K562 (cell line): ENCODE data around the gene STK24. TPM values are rescaled to one million over a fixed set of nuclear protein-coding genes. Genes with fewer than 3 reads are reported as not detected.
A peak's percentile ranks its signal among the peaks of the same experiment; 100 is the strongest.

Experiments used
- ATAC-seq: fragments of 200-7000 bp; cut with Tn5 transposase; 3 replicates; pipeline ENCODE4 v1.9.1; 2020; ENCODE audit warnings: moderate library complexity
- BruUV-seq: library from RNA; stranded (reverse); fragments of 400-500 nt; replicated peaks from 2 replicates; lab custom pipeline; 2021; lab: Mats Ljungman, UMichigan
- CTCF ChIA-PET: fragments of 300-600 bp; formaldehyde crosslinking; extraction: SDS; loops from one replicate; lab custom pipeline; 2021; ENCODE audit warnings: low intra/inter-chr PET ratio; lab: Yijun Ruan, JAX
- POLR2A ChIA-PET: fragments of 300-600, 350-650 bp; sonication (Branson Sonifier 250); formaldehyde crosslinking; extraction: SDS; loops from one replicate; lab custom pipeline; 2021; ENCODE audit warnings: antibody characterized with exemption, inconsistent platforms; lab: Yijun Ruan, JAX
- DNase-seq, 4 experiments: peaks; one replicate each; pipeline versions ENCODE4 v3.0.0 to v3.0.0-alpha.2; 2011 to 2018; ENCODE audit warnings: low spot score in 3 of 4, mixed read lengths in 3 of 4; ENCODE audit errors: extremely low read depth in 1 of 4
- FAIRE-seq: peaks from 2 replicates; lab custom pipeline; 2011; peaks lifted over from hg19 to GRCh38; lab: Jason Lieb, UNC
- H2AFZ ChIP-seq: 2 replicates; pipeline ENCODE4 v1.6.0; 2011; ENCODE audit warnings: low read depth, low read length, control low read depth, inconsistent platforms
- H3K27ac ChIP-seq: fragments of 200-600 bp; 3 replicates; pipeline ENCODE4 v1.8.0; 2011; ENCODE audit warnings: low read depth, mild to moderate bottlenecking, control low read depth, inconsistent platforms, low read length, moderate library complexity, mixed read lengths; ENCODE audit errors: extremely low read depth
- H3K27me3 ChIP-seq, 2 experiments: fragments of 300-600 bp in 1 of 2; 2 replicates in 1 of 2; 3 replicates in 1 of 2; pipeline versions ENCODE4 v1.6.0 to v1.8.0; 2011; ENCODE audit warnings: inconsistent platforms in 2 of 2, low read length in 2 of 2, mild to moderate bottlenecking in 1 of 2, mixed read lengths in 1 of 2, moderate library complexity in 1 of 2; ENCODE audit not compliant: control insufficient read depth in 2 of 2, insufficient read depth in 2 of 2
- H3K36me3 ChIP-seq: fragments of 300-600 bp; 3 replicates; pipeline ENCODE4 v1.8.0; 2011; ENCODE audit warnings: mild to moderate bottlenecking, low read length, inconsistent platforms; ENCODE audit not compliant: control insufficient read depth, insufficient read depth
- H3K4me1 ChIP-seq, 2 experiments: fragments of 200-600 bp in 1 of 2; replicated peaks in 1 of 2; 2 replicates in 1 of 2; 3 replicates in 1 of 2; pipeline versions ENCODE4 v1.5.1 to v1.8.0; 2011; ENCODE audit warnings: inconsistent platforms in 2 of 2, low read length in 2 of 2, mild to moderate bottlenecking in 1 of 2, mixed read lengths in 1 of 2, moderate library complexity in 1 of 2; ENCODE audit not compliant: control insufficient read depth in 2 of 2, insufficient read depth in 2 of 2
- H3K4me2 ChIP-seq: 2 replicates; pipeline ENCODE4 v1.6.1; 2011; ENCODE audit warnings: low read length, control low read depth, inconsistent platforms, mixed read lengths; ENCODE audit not compliant: insufficient read depth
- H3K4me3 ChIP-seq: fragments of 200-600 bp; sonication (generic), shearing (Covaris generic); 2 replicates; pipeline ENCODE4 v1.5.1; 2016; ENCODE audit warnings: control low read depth, inconsistent platforms
- H3K79me2 ChIP-seq: fragments of 200-600 bp; 3 replicates; pipeline ENCODE4 v1.8.0; 2011; ENCODE audit warnings: low read length, inconsistent platforms; ENCODE audit not compliant: control insufficient read depth, insufficient read depth
- H3K9ac ChIP-seq, 2 experiments: 2 replicates each; pipeline versions ENCODE4 v1.6.0 to v1.6.1; 2011; ENCODE audit warnings: low read depth in 2 of 2, low read length in 2 of 2, control low read depth in 1 of 2, inconsistent platforms in 1 of 2, mild to moderate bottlenecking in 1 of 2, mixed read lengths in 1 of 2; ENCODE audit not compliant: insufficient read depth in 1 of 2
- H3K9me1 ChIP-seq: one replicate; pipeline ENCODE4 v1.6.0; 2011; ENCODE audit warnings: inconsistent platforms, mild to moderate bottlenecking, low read length, moderate library complexity; ENCODE audit not compliant: control insufficient read depth, insufficient read depth
- H3K9me3 ChIP-seq: replicated peaks from 2 replicates; pipeline ENCODE4 v1.5.1; 2011; ENCODE audit warnings: low read depth, low read length, inconsistent platforms; ENCODE audit not compliant: control insufficient read depth, insufficient read depth
- H4K20me1 ChIP-seq: replicated peaks from 2 replicates; pipeline ENCODE4 v1.6.1; 2011; ENCODE audit warnings: low read length, inconsistent platforms, mixed read lengths; ENCODE audit not compliant: control insufficient read depth, insufficient read depth
- ARID2 ChIP-seq: fragments of 450-650 bp; IDR thresholded peaks from 2 replicates; pipeline ENCODE4 v1.6.1; 2017; ENCODE audit warnings: antibody characterized with exemption, mild to moderate bottlenecking
- BACH1 ChIP-seq: fragments of 200-800 bp; sonication (Bioruptor generic); IDR thresholded peaks from 2 replicates; pipeline ENCODE4 v1.6.1; 2016; ENCODE audit warnings: missing genetic modification characterization, missing compliant biosample characterization
- C11orf30 ChIP-seq: fragments of 450-650 bp; IDR thresholded peaks from 2 replicates; pipeline ENCODE4 v1.6.1; 2016; ENCODE audit warnings: low read depth, mild to moderate bottlenecking
- CBFA2T2 ChIP-seq: fragments of 450-650 bp; conservative IDR thresholded peaks from 2 replicates; pipeline ENCODE4 v1.6.1; 2017; ENCODE audit warnings: mild to moderate bottlenecking
- CBFA2T3 ChIP-seq: fragments of 450-650 bp; IDR thresholded peaks from 2 replicates; pipeline ENCODE4 v1.6.1; 2017
- EGR1 ChIP-seq: fragments of 450-650 bp; conservative IDR thresholded peaks from 2 replicates; pipeline ENCODE4 v1.6.1; 2017; ENCODE audit warnings: mild to moderate bottlenecking
- ELF4 ChIP-seq: fragments of 450-650 bp; formaldehyde crosslinking; IDR thresholded peaks from 2 replicates; pipeline ENCODE4 v1.4.0; 2022; ENCODE audit warnings: missing genetic modification characterization
- JUND ChIP-seq, 2 experiments: IDR thresholded peaks; 2 replicates in 1 of 2; 3 replicates in 1 of 2; pipeline ENCODE4 v1.6.1; 2011; ENCODE audit warnings: borderline replicate concordance in 2 of 2, low read depth in 2 of 2, low read length in 2 of 2, improper control_type of control experiment in 1 of 2, missing biosample characterization in 1 of 2, missing genetic modification characterization in 1 of 2, missing genetic modification reagents in 1 of 2
- MAFK ChIP-seq: IDR thresholded peaks from 2 replicates; pipeline ENCODE4 v1.6.1; 2011; ENCODE audit warnings: low read length, improper control_type of control experiment
- NR2C1 ChIP-seq, 2 experiments: fragments of 450-650 bp; IDR thresholded peaks; 2 replicates each; pipeline ENCODE4 v1.6.1; 2017; ENCODE audit warnings: mild to moderate bottlenecking in 2 of 2, antibody characterized with exemption in 1 of 2, inconsistent platforms in 1 of 2, missing compliant biosample characterization in 1 of 2, missing genetic modification characterization in 1 of 2
- RHOXF2B ChIP-seq: fragments of 250-450 bp; sonication (Bioruptor Pico); conservative IDR thresholded peaks from 2 replicates; pipeline ENCODE4 v1.5.1; 2021
- SMARCE1 ChIP-seq: fragments of 450-650 bp; IDR thresholded peaks from 2 replicates; pipeline ENCODE4 v1.7.1; 2016; ENCODE audit warnings: mild to moderate bottlenecking
- SOX6 ChIP-seq: fragments of 450-650 bp; IDR thresholded peaks from 2 replicates; pipeline ENCODE4 v1.6.1; 2014; ENCODE audit warnings: mild to moderate bottlenecking
- STAT5A ChIP-seq: IDR thresholded peaks from 2 replicates; pipeline ENCODE4 v1.6.1; 2012; ENCODE audit warnings: low read length, inconsistent platforms, borderline replicate concordance
- ZFP30 ChIP-seq: fragments of 250-450 bp; sonication (Bioruptor Pico); IDR thresholded peaks from 2 replicates; pipeline ENCODE4 v1.8.0; 2022; ENCODE audit warnings: moderate library complexity, mild to moderate bottlenecking, inconsistent platforms, borderline replicate concordance
- ZNF354B ChIP-seq: fragments of 250-450 bp; sonication (Bioruptor Pico); IDR thresholded peaks from 2 replicates; pipeline ENCODE4 v1.4.0; 2020
- ZNF699 ChIP-seq: fragments of 250-450 bp; sonication (Bioruptor Pico); IDR thresholded peaks from 2 replicates; pipeline ENCODE4 v1.8.0; 2021; ENCODE audit warnings: mild to moderate bottlenecking, moderate library complexity; ENCODE audit not compliant: insufficient replicate concordance
- WGBS: fragments of 100-300 bp; shearing (Covaris generic); methylation state at CpG from one replicate; pipeline ENCODE4 v1.1.6; 2016; ENCODE audit warnings: low coverage, mixed read lengths; ENCODE audit not compliant: insufficient coverage; ENCODE audit errors: missing lambda C conversion rate; 5-methylcytosine and 5-hydroxymethylcytosine counted together
- in situ Hi-C: fragments of 300-500 bp; cut with MboI; formaldehyde crosslinking; loops from 4 replicates; pipeline ENCODE4 v1.15.0; 2018; ENCODE audit warnings: inconsistent platforms, mixed read lengths
- intact Hi-C: fragments of 100-400 bp; cut with micrococcal nuclease; formaldehyde crosslinking; loops from 2 replicates; pipeline ENCODE4 v1.14.2; 2022
- polyA plus RNA-seq, 8 experiments: library from polyadenylated mRNA; depleted of rRNA in 4 of 8; stranded (reverse) in 5 of 8; unstranded in 3 of 8; fragments of >200 nt; fragmentation: Nextera tagmentation in 2 of 8; fragmentation: Illumina TruSeq in 1 of 8; extraction: Ambion mirVana in 2 of 8; extraction: Trizol in 1 of 8; gene quantifications; 2 replicates each; pipeline versions ENCODE4 v1.2.1 to v1.2.3, GENCODE V29; 2011 to 2014; ENCODE audit warnings: inconsistent platforms in 1 of 8, missing spikeins in 1 of 8
- total RNA-seq, 7 experiments: library from RNA; depleted of rRNA in 6 of 7; stranded (reverse); fragments of >200 nt in 6 of 7; fragmentation: Illumina TruSeq in 2 of 7; extraction: Trizol in 2 of 7; gene quantifications; 2 replicates each; pipeline versions ENCODE4 v1.2.1 to v1.2.3, GENCODE V29; 2011 to 2021; ENCODE audit warnings: low replicate concordance in 1 of 7
- TF ChIP-seq, protein P1 (sequence below): fragments of 450-650 bp; IDR thresholded peaks from 2 replicates; pipeline ENCODE4 v1.6.1; 2014; ENCODE audit warnings: low read depth, mild to moderate bottlenecking, moderate library complexity, borderline replicate concordance
- TF ChIP-seq, protein P2 (sequence below): sonication (generic); formaldehyde crosslinking; IDR thresholded peaks from 2 replicates; pipeline ENCODE4 v1.9.0; 2022; ENCODE audit warnings: mild to moderate bottlenecking, missing genetic modification reagents
- TF ChIP-seq, protein P3 (sequence below): sonication (generic); formaldehyde crosslinking; IDR thresholded peaks from 2 replicates; pipeline ENCODE4 v1.8.1; 2022; ENCODE audit warnings: missing genetic modification reagents

STK24 gene
- total and polyA plus RNA-seq, 9 of the 15 experiments (the other 6 are each of a cell fraction or from before 2014, with no cell fraction given), result 3.8 to 78.4 (median 28.2) TPM

DNA sequence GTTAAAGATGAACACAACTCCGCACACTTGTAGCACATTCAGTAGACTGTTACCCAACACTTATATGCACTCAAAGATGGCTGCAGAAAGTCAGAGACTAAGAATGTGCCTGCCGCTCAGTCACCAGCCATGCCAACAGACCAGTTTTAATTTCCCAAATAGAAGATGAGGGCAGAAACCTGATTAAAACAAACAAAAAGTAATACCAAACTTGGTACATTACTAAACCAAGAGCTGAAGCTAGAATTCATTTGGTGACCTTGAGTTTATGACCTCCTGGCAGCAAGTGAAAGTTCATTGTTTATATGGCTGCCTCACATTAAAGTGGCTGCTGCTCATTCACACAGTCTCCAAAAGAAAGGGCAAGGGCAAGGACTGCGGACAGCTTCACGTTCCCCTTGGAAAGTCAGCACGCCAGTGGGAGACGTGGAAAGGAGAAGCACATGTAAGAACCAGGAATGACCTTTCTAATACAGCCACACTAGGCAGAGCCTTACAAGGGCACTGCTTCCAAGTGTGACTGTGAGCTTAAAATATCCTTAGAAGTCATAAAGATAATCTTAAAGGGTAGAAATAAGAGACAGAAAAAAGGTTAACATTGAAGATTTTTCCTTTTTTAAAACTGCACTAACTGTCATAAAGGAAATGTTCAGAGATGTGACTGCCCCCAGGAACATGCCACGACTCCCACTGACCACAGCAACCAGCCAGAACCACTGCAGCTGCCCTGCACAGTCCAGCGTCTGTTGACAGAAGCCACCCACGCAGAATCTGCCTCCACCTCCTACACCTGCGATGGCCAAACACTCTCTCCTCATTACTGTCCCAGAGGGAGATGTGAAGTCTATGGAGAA lies 73.5 kb downstream of the STK24 start:
- intact Hi-C loops (no loop called here), in situ Hi-C loops (no loop called here)
- POLR2A ChIA-PET, result interaction anchor here (1.4 to 1.7 kb wide), 2 partner anchors 9 to 19 kb away, joined by 6 to 7 read pairs; no protein-coding TSS in a partner anchor
- no peaks in the 10 kb centered on the region for H3K9me3 ChIP-seq
- H3K4me1 ChIP-seq, result peaks cover 13 to 45% of the 10 kb centered on the region in 2 experiments
- DNase-seq, result peak; percentile 34 to 42 (median 37)
- H4K20me1 ChIP-seq, result no peaks in the 10 kb centered on the region; the same call in 1 of the 2 replicates
- no peak overlapping the region for H3K4me3 ChIP-seq
- WGBS, result 54% methylated on average over 10 of the region's 10 CpGs
- CTCF ChIA-PET, result no interaction called here
- H3K9me1 ChIP-seq, result peaks cover 5% of the 10 kb centered on the region
- H3K27ac ChIP-seq, result peak overlapping the region; percentile 51; the same call in 1 of the 3 replicates
- peak overlapping the region; percentile 62 for H3K4me2 ChIP-seq
- peak; percentile 77 for ATAC-seq
- FAIRE-seq, result peak; percentile 49
- H3K9ac ChIP-seq, result peak overlapping the region; percentile 19 to 84; a peak in 2 of 4 replicates
- no peak overlapping the region for H2AFZ ChIP-seq
- BruUV-seq, result no TSS peak
- peaks cover 8% of the 10 kb centered on the region; the same call in 2 of the 3 replicates for H3K36me3 ChIP-seq
- peaks cover 70% of the 10 kb centered on the region for H3K79me2 ChIP-seq
- no peaks in the 10 kb centered on the region for H3K27me3 ChIP-seq
- TF ChIP-seq, protein P1, sequence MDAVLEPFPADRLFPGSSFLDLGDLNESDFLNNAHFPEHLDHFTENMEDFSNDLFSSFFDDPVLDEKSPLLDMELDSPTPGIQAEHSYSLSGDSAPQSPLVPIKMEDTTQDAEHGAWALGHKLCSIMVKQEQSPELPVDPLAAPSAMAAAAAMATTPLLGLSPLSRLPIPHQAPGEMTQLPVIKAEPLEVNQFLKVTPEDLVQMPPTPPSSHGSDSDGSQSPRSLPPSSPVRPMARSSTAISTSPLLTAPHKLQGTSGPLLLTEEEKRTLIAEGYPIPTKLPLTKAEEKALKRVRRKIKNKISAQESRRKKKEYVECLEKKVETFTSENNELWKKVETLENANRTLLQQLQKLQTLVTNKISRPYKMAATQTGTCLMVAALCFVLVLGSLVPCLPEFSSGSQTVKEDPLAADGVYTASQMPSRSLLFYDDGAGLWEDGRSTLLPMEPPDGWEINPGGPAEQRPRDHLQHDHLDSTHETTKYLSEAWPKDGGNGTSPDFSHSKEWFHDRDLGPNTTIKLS, result no peak
- TF ChIP-seq JUND (IDR thresholded peaks at IDR 0.05; ENCODE audit: borderline replicate concordance, low read depth, low read length), result no peak
- TF ChIP-seq JUND (tag; IDR thresholded peaks at IDR 0.05; ENCODE audit: borderline replicate concordance, low read depth, low read length), result no peak
- TF ChIP-seq SMARCE1, result 0 out of 2 replicates have a peak, but pooled peaks have one; percentile 22
- no peak for TF ChIP-seq NR2C1 (IDR thresholded peaks at IDR 0.05)
- TF ChIP-seq NR2C1 (tag; IDR thresholded peaks at IDR 0.05), result no peak
- TF ChIP-seq C11orf30, result no peak
- peak; percentile 94 for TF ChIP-seq EGR1
- TF ChIP-seq, protein P2, sequence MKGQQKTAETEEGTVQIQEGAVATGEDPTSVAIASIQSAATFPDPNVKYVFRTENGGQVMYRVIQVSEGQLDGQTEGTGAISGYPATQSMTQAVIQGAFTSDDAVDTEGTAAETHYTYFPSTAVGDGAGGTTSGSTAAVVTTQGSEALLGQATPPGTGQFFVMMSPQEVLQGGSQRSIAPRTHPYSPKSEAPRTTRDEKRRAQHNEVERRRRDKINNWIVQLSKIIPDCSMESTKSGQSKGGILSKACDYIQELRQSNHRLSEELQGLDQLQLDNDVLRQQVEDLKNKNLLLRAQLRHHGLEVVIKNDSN (CRISPR knock-in tag), result no peak
- TF ChIP-seq CBFA2T2, result 0 out of 2 replicates have a peak, but pooled peaks have one; percentile 25
- TF ChIP-seq STAT5A, result no peak
- no peak for TF ChIP-seq ZNF699 (CRISPR knock-in tag)
- no peak for TF ChIP-seq MAFK
- TF ChIP-seq ELF4 (CRISPR knock-in tag), result no peak
- TF ChIP-seq ARID2, result no peak
- no peak for TF ChIP-seq ZNF354B (CRISPR knock-in tag)
- TF ChIP-seq BACH1 (tag), result no peak
- no peak for TF ChIP-seq ZFP30 (CRISPR knock-in tag)
- TF ChIP-seq SOX6, result no peak
- TF ChIP-seq, protein P3, sequence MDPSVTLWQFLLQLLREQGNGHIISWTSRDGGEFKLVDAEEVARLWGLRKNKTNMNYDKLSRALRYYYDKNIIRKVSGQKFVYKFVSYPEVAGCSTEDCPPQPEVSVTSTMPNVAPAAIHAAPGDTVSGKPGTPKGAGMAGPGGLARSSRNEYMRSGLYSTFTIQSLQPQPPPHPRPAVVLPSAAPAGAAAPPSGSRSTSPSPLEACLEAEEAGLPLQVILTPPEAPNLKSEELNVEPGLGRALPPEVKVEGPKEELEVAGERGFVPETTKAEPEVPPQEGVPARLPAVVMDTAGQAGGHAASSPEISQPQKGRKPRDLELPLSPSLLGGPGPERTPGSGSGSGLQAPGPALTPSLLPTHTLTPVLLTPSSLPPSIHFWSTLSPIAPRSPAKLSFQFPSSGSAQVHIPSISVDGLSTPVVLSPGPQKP (CRISPR knock-in tag), result no peak
- TF ChIP-seq CBFA2T3, result peak; percentile 42
- TF ChIP-seq RHOXF2B (CRISPR knock-in tag), result no peak
